ACHN (cell line): ENCODE measurements around the gene AHCTF1.
"Not testable (repeated sequence)": the region's sequence is repeated elsewhere in the genome, so short reads cannot be mapped to it uniquely, and the experiment has no call there.

Source experiments
- DNase-seq: peaks from one replicate; pipeline ENCODE4 v3.0.0-alpha.2; 2015
- in situ Hi-C: cut with HindIII; loops from 2 replicates; pipeline ENCODE4 v1.10.0; 2017; ENCODE audit warnings: low sequenced_read_pairs, low pct_ligation_motif_present, low pct_unique_long_range_greater_than_20kb

AHCTF1 gene

DNA sequence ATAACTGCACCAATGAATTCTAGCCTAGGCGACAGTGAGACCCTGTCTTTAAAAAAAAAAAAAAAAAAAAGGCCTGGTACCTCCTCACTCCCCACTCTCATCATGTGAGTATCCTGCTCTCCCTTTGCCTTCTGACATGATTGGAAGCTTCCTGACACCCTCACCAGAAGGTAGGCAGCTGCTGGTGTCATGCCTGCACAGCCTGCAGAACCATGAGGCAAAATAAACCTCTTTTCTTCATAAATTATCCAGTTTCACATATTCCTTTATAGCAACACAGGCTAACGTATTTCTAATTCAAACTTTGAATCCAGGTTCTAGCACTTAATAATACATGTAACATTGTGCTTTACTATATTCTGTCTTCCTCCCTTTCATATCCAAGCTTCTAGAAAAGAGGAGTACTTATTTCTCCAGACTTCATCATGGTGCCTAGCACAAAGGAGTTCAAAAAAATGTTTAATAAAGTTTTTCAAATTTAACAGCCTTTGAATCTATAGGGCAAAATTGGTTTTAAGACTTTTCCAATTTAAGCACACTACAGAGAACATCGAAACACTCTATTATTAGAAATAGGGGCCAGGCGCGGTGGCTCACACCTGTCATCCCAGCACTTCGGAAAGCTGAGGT, 5.6 kb downstream of the AHCTF1 start:
- in situ Hi-C loops: no loop called here
- DNase-seq: no peak

DNA sequence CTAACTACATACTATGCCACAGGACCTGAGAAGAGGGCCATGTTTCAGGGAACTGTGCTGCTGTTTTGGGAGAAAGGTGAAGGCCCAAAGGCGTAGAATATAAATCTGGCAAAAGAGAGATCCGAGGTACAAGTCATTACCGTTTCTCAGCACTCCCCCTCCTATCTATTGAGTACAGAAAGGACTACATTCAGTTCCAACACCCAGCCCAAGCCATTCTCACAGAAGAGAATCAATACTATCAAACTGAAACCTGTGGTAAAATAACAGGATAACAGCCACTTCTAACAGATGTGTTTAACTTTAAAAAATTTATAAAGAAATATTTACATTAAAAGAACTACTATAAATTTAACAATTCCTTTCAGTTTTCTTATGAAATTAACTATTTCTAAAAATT, 7.8 kb downstream of the AHCTF1 start:
- DNase-seq: no peak
- in situ Hi-C loops: no loop called here

DNA sequence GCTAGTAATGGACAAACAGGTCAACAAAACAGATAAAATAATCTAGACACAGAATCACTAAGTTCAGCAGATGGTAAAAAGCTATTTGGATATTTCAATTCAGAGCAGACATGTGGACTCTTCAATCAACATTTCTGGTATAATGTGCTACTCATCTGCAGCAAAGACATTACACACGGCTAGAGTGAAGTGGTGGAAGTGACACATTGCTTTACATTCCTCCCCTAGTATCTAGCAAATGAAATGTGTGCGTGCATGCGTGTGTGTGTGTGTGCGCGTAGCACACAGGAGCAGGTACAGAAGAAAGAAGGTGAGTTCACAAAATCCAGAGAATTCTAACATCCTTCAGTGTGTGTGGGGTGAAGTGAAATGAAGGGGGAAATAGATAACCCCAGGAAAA, 8.3 kb downstream of the AHCTF1 start:
- DNase-seq: no peak
- in situ Hi-C loops: no loop called here

DNA sequence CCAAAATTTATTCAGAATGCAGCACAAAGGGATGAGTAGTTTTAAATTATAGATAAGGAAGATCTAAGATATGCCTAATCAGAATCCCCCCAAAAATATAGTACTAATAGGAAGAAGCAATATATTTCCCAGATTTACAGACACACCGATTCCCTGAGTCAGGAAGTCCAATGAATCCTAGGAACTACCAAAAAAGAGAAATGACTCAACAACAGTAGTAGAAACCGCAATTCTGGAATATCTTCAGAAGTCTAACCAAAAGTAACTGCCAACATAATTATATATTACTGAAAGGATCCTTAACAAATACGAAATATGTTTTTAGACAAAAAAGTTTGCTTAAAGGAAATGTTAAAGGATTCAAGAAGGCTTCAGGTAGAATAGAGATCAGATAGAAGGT, 10.3 kb downstream of the AHCTF1 start:
- in situ Hi-C loops: no loop called here
- no peak for DNase-seq

DNA sequence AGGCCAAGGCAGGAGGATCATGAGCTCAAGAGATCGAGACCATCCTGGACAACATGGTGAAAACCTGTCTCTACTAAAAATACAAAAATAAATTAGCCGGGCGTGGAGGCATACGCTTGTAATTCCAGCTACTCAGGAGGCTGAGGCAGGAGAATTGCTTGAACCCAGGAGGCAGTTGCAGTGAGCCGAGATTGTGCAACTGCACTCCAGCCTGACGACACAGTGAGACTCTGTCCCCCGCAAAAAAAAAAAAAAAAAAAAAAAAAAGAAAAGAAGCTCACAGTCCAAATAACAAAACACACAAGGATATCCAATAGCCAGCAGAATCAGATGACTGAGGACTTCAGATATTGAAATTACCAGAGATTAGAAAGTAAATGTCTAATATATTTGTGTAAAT, 11.8 kb downstream of the AHCTF1 start:
- in situ Hi-C loops: no loop called here
- no peak for DNase-seq

DNA sequence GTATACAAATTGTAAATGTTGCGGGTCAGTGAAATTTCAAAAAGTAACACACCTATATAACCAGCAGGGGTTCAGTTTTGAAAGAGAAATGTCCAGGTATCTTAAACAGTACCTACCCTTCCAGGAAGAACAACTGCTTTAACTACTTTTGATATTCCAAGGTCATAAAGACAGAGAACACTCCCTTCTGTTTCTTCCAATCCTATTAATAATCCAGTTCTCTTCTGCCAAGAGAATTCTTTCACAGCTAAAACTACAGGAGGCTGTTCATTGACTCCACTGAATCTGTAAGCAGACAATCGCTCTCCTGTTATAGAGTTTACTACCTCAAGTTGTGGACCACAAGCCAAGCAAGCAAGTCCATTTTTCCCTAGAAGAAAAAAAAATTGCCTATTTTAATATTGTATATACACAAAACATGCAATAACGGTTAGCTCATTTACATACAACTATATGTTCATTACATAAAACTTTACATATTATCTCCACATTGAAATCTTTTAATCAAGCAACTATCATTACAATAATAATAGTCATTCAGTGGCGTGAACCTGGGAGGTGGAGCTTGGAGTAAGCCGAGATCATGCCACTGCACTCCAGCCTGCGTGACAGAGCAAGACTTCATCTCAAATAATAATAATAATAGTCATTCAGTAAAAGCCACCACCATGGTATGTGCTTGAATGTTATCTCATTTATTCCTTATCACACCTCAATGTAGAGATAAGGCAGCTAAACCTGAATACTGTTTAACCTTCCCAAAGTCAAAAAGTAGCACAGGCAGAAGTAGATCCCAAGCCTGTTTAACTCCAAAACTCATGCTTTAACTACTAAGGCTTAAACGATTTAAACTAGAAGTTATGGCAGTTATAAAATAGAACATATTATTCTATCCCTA, 15.5 kb downstream of the AHCTF1 start:
- DNase-seq, in situ Hi-C loops: not testable (repeated sequence)

DNA sequence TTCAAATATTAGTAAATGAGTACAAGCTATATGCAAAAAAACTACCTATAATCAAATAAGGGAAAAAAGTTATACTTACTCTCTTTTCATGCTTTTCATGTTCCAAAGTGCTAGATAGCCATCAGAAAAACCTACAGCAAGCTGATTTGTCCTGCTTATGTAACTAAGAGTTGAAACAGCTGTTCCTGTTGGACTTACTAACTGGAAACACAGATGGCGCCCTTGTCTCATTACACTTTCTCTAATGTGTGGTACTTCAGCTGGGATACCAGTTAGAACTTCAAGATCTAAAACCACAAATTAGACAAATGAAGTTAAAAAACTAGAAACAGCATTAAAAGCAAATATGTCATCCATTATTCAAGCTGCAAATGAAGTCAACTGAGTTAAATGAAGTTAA, 24.3 kb downstream of the AHCTF1 start:
- in situ Hi-C loops: no loop called here
- DNase-seq: peak; percentile 63

DNA sequence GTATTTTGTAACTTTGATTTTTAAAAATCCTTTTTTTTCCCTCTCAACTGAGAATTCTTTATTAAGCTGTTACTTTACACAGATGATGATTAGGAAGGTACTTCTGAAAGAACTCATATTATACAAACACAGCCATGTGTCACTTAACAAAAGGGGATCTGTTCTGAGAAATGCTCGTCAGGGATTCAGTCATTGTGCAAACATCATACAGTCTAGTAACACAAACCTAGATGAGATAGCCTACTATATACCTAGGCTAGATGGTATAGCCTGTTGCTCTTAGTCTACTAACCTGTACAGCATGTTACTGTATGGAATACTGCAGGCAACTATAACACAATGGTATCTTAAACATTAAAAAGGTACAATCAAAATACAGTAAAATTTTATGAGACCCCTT, 24.9 kb downstream of the AHCTF1 start:
- in situ Hi-C loops: no loop called here
- DNase-seq: no peak

DNA sequence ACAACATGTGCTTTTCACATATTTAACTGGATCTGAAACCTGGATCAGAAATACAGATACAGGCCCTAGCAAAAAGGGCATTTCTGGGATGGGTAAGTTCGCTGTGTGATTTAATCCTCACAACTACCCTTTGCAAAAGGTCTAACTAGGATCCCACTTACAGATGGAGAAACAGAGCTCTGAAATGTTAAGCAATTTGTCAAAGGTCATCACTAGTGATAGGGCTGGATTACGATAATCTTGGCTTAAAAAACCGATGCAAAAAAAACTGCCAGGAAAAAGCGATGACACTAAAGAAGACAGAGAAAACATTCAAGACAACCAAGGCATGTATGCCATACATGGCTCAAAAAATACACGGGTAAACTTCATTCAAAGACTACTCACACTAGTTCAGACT, 29.9 kb downstream of the AHCTF1 start:
- no peak for DNase-seq
- in situ Hi-C loops: no loop called here

DNA sequence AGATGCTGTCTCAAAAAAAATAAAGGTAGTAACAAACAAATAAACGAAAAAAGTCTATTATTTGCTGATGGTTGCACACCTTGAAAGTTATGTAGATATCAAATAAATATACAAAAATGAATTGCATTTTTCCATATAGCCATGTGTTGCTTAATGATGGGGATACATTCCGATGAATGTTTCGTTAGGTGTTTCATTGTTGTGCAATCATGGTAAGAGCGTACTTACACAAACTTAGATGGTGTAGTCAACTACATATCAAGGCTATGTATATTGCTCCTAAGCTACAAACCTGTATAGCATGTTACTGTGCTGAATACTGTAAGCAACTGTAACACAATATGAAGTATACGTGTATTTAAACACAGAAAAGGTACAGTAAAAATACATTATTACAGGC, 34.4 kb downstream of the AHCTF1 start:
- in situ Hi-C loops: no loop called here
- no peak for DNase-seq

DNA sequence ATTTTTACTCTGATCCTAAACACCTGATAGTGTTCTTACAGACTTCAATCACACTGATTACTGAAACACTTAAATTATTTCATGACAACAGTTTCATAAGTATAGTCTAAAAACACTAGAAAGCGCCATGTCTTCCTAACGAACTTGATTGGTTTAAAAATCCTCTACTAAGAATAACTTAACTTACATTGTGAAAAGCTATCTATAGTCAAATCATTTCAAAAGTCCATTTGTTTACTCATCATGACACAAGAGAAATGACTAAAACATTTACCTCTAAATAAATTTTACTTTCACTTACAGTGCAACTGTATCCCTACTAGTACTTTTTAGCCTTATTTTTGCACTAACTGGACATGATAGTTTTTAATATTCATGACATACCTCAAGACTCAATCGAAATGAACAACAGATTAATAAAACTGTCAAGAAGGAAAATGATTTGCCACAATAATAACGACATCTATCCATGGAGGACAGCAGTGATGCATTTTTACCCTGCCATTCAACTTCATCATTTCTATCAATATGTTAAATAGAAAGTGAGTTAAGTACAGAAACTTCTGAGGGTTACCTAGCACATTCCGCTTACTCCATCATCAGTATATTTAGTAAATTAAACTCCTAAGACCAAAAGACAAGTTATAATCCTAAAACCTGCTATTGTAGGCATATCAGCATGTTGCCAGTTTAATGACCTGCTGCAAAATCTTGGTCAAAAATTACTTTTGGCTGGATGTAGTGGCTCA, 38.4 kb downstream of the AHCTF1 start:
- DNase-seq: no peak
- in situ Hi-C loops: no loop called here

DNA sequence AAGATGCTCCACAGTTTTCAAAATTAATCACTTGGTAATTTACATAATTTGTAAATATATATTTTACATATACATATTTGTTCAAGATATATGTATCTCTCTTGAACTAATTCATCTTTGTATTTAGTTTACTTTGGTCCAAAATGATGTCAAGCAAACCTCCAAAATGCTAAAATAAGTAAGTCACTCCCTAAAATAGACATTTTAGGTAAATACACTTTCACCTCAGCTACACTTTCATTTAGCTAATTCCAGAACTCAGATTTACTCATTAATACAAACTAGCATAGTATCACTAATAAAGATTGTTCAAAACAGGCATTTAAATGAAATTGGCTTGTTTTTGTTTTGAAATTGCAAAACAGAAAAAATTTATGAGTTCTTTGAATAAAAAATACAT, 40.6 kb downstream of the AHCTF1 start:
- no peak for DNase-seq
- in situ Hi-C loops: no loop called here

DNA sequence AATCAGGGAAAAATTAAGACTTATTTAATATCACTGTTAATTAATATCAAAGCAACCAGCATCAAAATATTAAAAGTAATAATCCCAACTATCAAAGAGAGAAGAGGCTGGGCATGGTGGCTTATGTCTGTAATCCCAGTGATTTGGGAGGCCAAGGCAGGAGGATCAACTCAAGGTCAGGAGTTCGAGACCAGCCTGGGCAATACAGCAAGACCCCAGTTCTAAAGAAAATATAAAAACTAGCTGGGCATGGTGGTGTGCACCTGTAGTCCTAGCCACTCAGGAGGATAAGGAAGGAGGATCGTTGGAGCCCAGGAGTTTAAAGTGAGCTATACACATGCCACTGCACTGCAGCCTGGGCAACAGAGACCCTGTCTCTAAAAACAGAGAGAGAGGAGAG, 43.2 kb downstream of the AHCTF1 start:
- DNase-seq: no peak
- in situ Hi-C loops: no loop called here

DNA sequence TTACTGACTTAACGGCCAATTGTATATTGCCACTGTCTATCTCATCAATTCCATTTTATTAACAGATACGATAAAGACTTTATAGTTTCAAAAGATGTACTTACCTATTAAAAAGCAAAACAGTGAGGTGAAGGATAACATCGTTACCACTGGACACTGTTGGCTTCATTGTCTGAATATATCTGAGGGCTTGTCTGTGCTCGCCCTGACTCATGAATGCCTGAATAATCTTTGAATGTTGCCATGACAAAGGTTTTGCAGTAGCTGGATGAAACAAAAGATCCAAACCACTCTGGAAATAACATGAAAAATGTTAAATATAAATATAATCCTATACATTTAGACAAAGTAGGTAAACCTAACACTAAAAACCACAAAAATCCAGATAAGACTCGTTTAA, 46.4 kb downstream of the AHCTF1 start:
- DNase-seq, in situ Hi-C loops: not testable (repeated sequence)

DNA sequence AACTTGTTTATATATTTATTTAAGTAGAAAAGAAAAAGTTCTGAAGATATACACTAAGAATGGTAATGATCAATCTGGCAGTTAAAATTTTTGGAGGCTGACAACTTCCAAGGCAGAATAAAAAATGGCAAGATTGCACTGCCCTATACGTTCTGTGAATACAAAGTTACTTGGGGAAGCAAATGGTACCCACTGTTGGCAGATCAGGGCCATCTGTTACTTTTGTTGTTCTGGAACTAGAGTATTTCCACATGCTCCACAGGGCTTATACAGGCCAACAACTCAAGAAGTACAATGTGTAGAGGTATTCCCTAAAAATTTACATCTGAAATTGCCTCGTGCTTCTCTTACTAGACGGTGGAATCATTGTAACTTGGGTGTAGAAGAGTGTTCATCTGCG, 53.2 kb downstream of the AHCTF1 start:
- in situ Hi-C loops: no loop called here
- no peak for DNase-seq

DNA sequence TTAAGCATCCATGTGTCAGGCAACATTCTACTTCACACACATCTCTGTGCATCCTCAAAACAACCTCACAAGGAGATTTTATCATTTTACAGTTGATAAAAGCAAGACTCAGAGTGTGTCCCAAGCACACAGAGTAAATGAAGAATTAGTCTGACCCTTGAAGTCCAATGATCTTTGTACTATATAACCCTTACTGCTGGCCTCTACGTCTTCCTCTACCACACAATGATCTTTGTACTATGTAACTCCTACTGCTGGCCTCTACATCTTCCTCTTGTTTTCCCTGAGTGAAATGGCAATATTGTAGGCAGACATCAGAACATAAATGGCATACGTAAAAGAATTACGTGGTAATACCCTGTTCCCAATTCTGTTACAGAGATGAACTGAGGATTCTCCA, 55.3 kb downstream of the AHCTF1 start:
- in situ Hi-C loops: no loop called here
- DNase-seq: no peak

DNA sequence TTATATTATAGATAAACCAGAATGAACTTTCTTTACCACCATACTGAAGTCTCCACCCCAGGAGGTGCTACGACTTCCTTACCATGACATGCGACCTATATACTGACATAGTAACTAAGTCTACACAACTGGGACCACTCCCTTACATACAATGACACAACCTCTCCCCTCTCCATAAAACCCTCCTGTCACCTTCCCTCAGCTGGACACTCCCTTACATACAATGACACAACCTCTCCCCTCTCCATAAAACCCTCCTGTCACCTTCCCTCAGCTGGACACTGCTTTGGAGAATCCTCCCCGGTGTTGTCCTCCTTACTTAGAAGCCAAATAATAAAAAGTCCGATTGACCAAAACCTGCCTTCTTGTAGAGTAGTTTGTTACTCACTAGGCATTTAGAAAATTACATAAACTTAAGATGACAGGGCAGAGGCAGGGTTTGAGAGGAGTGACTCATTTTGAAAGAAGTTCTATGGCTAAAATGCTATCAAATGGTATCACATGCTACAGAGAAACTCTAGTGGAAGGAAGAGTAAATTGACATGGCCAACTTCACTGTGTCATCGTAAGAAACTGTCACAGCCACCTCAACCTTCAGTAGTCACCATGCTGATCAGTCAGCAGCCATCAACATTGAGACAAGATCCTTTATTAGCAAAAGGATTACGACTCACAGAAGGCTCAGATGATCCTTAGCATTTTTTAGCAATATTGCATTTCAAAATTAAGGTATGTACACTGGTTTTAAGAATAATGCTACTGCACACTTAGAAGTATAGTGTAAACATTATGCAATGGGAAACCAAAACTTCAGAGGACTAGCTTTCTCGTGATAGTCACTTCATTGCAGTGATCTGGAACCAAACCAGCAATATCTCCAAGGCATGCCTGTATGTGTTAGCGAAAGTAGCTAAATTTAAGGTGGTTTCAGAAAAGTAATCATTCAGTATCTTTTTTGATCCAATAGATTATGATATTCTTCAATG, 56.4 kb downstream of the AHCTF1 start:
- peak; percentile 57 for DNase-seq
- in situ Hi-C loops: no loop called here

DNA sequence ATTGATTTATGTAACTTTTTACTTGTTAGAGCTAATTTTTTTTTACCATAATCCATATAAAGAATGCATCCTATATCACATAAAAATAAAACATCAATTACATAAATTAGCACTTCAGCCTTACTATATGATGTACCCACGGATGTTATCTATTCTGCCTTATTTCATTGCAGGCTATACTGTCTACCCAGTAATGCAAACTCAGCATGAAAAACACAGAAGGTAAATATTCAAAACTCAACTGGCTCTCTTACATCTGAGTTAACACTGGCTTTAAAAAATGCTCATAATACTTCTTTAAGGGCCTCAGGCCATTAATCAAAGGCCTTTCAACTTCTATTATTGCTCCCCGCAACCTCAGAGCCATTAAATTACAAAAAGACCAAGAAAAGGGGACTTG, 65.8 kb downstream of the AHCTF1 start:
- no peak for DNase-seq
- in situ Hi-C loops: no loop called here
